ENCODE measurements around the gene CSNK1G1.

The CSNK1G1 gene

GRCh38 chr15:64187396-64188191 lies 168.4 kb downstream of the CSNK1G1 start:
- DNase-seq = no peak

GRCh38 chr15:64185146-64185911 lies 170.6 kb downstream of the CSNK1G1 start:
- DNase-seq = no peak

- DNase-seq = no peak
These were observed 173.1 kb downstream of the CSNK1G1 start for GRCh38 chr15:64182859-64183370.

- DNase-seq = no peak
These were observed 175.6 kb downstream of the CSNK1G1 start for GRCh38 chr15:64180235-64180824.

- no peak for DNase-seq
These were observed 189.7 kb downstream of the CSNK1G1 start for GRCh38 chr15:64166102-64166890.

GRCh38 chr15:64164436-64164835 lies 191.5 kb downstream of the CSNK1G1 start:
- no peak for DNase-seq

GRCh38 chr15:64163659-64164362 lies 192.2 kb downstream of the CSNK1G1 start:
- DNase-seq = no peak

- DNase-seq = peak; percentile 95 to 97
These were observed 192.9 kb downstream of the CSNK1G1 start, which contains the start of gene PPIB for GRCh38 chr15:64162869-64163658. TSS of gene PPIB (minus strand) at chr15:64163022. CDS start at chr15:64162986, 36 bp downstream.

- DNase-seq = no peak
These were observed 193.5 kb downstream of the CSNK1G1 start for GRCh38 chr15:64162478-64162868.

- DNase-seq = no peak
These were observed 194.1 kb downstream of the CSNK1G1 start for GRCh38 chr15:64161688-64162477.

GRCh38 chr15:64158363-64159134 lies 197.4 kb downstream of the CSNK1G1 start:
- no peak for DNase-seq

- no peak for DNase-seq
These were observed 198.3 kb downstream of the CSNK1G1 start for GRCh38 chr15:64157599-64158125.

- DNase-seq = no peak
These were observed 199.2 kb downstream of the CSNK1G1 start for GRCh38 chr15:64156652-64157331.

- no peak for DNase-seq
These were observed 199.9 kb downstream of the CSNK1G1 start for GRCh38 chr15:64155802-64156651.

- peak; percentile 84 to 92 for DNase-seq
These were observed 202.2 kb downstream of the CSNK1G1 start for GRCh38 chr15:64153480-64154367.

All from activated CD4-positive, alpha-beta T cell treated with anti-CD3 and anti-CD28 coated beads for 4 hours (primary cell).